NCI-H1092 (cell line): ENCODE measurements around the gene ROR1.
A peak's percentile ranks its signal among the peaks of the same experiment; 100 is the strongest.

Experiments
- DNase-seq: peaks from one replicate; lab custom pipeline; 2025; lab: John Stamatoyannopoulos, UW

ROR1 gene

GRCh38 chr1:63885899-63886298 is 112.1 kb downstream of the ROR1 start:
- no peak for DNase-seq

- no peak for DNase-seq
Observed at GRCh38 chr1:63886340-63886739, 112.5 kb downstream of the ROR1 start.

- DNase-seq: no peak
Observed at GRCh38 chr1:63887809-63888208, 114.0 kb downstream of the ROR1 start.

GRCh38 chr1:63888984-63889383 is 115.2 kb downstream of the ROR1 start:
- DNase-seq: no peak

- no peak for DNase-seq
Observed at GRCh38 chr1:63890468-63890867, 116.7 kb downstream of the ROR1 start.

GRCh38 chr1:63891060-63891690 is 117.4 kb downstream of the ROR1 start:
- DNase-seq: no peak

- peak; percentile 41 for DNase-seq
Observed at GRCh38 chr1:63892632-63893395, 119.0 kb downstream of the ROR1 start.

- no peak for DNase-seq
Observed at GRCh38 chr1:63893976-63894375, 120.2 kb downstream of the ROR1 start.

- no peak for DNase-seq
Observed at GRCh38 chr1:63894627-63895265, 120.9 kb downstream of the ROR1 start.

- DNase-seq: no peak
Observed at GRCh38 chr1:63896755-63897154, 122.9 kb downstream of the ROR1 start.

- no peak for DNase-seq
Observed at GRCh38 chr1:63898428-63899196, 124.8 kb downstream of the ROR1 start.

- DNase-seq: no peak
Observed at GRCh38 chr1:63901094-63901493, 127.3 kb downstream of the ROR1 start.

- DNase-seq: no peak
Observed at GRCh38 chr1:63902844-63903589, 129.2 kb downstream of the ROR1 start.

- DNase-seq: no peak
Observed at GRCh38 chr1:63903947-63904610, 130.3 kb downstream of the ROR1 start.

- no peak for DNase-seq
Observed at GRCh38 chr1:63904826-63905225, 131.0 kb downstream of the ROR1 start.

GRCh38 chr1:63906047-63906704 is 132.4 kb downstream of the ROR1 start:
- no peak for DNase-seq

- no peak for DNase-seq
Observed at GRCh38 chr1:63907051-63907450, 133.2 kb downstream of the ROR1 start.

GRCh38 chr1:63908016-63908415 is 134.2 kb downstream of the ROR1 start:
- no peak for DNase-seq

GRCh38 chr1:63909526-63909925 is 135.7 kb downstream of the ROR1 start:
- no peak for DNase-seq

GRCh38 chr1:63911049-63911448 is 137.2 kb downstream of the ROR1 start:
- DNase-seq: no peak

GRCh38 chr1:63912643-63913042 is 138.8 kb downstream of the ROR1 start:
- no peak for DNase-seq
